Mucosa of rectum (tissue), 2 donors: ENCODE results near the gene PCSK9.

ENCODE experiments used
- H3K27ac ChIP-seq, 2 donors: one replicate each; pipeline ENCODE4 v1.7.0; 2013; ENCODE audit warnings: inconsistent platforms in 2 of 2, low read depth in 2 of 2, low read length in 2 of 2
- H3K27me3 ChIP-seq, 2 donors: one replicate each; pipeline ENCODE4 v1.7.0; 2013; ENCODE audit warnings: low read length in 2 of 2; ENCODE audit not compliant: control insufficient read depth in 2 of 2, insufficient read depth in 2 of 2
- H3K36me3 ChIP-seq, 2 donors: one replicate each; pipeline ENCODE4 v1.7.0; 2013; ENCODE audit warnings: low read length in 2 of 2; ENCODE audit not compliant: control insufficient read depth in 2 of 2, insufficient read depth in 2 of 2
- H3K4me1 ChIP-seq, 2 donors: one replicate each; pipeline ENCODE4 v1.7.0; 2013; ENCODE audit warnings: low read length in 2 of 2, mild to moderate bottlenecking in 1 of 2; ENCODE audit not compliant: control insufficient read depth in 2 of 2, insufficient read depth in 2 of 2
- H3K4me3 ChIP-seq, 2 donors: one replicate each; pipeline ENCODE4 v1.7.0; 2013; ENCODE audit warnings: low read length in 2 of 2
- H3K9ac ChIP-seq, 2 donors: one replicate each; pipeline ENCODE4 v1.7.0; 2013; ENCODE audit warnings: low read length in 2 of 2, low read depth in 1 of 2, mild to moderate bottlenecking in 1 of 2
- H3K9me3 ChIP-seq, 2 donors: one replicate each; pipeline ENCODE4 v1.7.0; 2013; ENCODE audit warnings: low read length in 2 of 2; ENCODE audit not compliant: control insufficient read depth in 2 of 2
- donor health status: healthy.
- donor health status: Normal muscosa, but diverticular disease.

Gene PCSK9

GRCh38 chr1:55050283-55050682 lies 10.9 kb downstream of the PCSK9 start:
- Histone ChIP-seq H3K9ac (no peak overlapping the region), H3K36me3 (peaks cover 0 to 3% of the 10 kb centered on the region in 2 donors), H3K9me3 (no peaks in the 10 kb centered on the region), H3K27ac (no peak overlapping the region), H3K4me1 (no peaks in the 10 kb centered on the region), H3K4me3 (no peak overlapping the region), H3K27me3 (no peaks in the 10 kb centered on the region)

DNA sequence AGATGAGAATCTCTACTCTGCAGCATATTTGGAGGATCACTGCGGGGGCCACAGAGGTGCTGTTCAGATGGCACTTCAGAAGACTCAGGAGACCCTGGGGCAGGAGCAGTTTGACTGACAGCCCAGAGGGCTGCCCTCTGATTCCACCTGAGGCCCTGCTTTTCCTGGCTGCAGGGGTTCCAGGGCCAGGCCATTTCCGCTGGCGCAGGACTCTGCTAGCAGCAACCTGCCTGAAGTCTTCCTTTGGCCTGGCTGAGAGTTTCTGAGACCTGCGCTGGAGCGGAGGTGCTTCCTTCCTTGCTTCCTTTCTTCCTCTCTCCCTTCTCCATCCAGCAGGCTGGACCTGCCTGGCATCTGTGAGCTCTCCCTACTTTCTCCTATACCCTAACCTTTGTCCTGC lies 11.8 kb downstream of the PCSK9 start:
- peaks cover 0 to 3% of the 10 kb centered on the region in 2 donors for H3K36me3 ChIP-seq
- no peaks in the 10 kb centered on the region for H3K4me1 ChIP-seq
- H3K27ac ChIP-seq, result no peak overlapping the region
- no peak overlapping the region for H3K4me3 ChIP-seq
- H3K9ac ChIP-seq, result no peak overlapping the region
- H3K27me3 ChIP-seq, result no peaks in the 10 kb centered on the region
- H3K9me3 ChIP-seq, result no peaks in the 10 kb centered on the region

DNA sequence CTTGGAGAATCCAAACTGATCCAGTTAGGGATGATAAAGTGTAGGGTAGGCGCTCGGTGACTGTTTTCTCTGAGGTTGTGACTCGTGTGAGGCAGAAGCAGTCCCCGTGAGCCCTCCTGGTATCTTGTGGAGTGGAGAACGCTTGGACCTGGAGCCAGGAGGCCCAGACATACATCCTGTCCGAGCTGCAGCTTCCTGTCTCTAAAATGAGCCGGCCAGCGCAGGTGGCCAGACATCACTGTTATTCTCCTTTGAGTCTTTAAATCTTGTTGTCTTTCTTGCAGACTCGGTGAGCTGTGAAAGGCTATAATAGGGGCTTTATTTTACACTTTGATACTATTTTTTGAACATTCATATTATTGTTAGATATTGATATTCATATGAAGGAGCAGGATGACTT lies 12.3 kb downstream of the PCSK9 start:
- Histone ChIP-seq H3K27me3 (no peaks in the 10 kb centered on the region), H3K27ac (no peak overlapping the region), H3K4me3 (no peak overlapping the region), H3K36me3 (peaks cover 0 to 3% of the 10 kb centered on the region in 2 donors), H3K4me1 (no peaks in the 10 kb centered on the region), H3K9me3 (no peaks in the 10 kb centered on the region), H3K9ac (no peak overlapping the region)

DNA sequence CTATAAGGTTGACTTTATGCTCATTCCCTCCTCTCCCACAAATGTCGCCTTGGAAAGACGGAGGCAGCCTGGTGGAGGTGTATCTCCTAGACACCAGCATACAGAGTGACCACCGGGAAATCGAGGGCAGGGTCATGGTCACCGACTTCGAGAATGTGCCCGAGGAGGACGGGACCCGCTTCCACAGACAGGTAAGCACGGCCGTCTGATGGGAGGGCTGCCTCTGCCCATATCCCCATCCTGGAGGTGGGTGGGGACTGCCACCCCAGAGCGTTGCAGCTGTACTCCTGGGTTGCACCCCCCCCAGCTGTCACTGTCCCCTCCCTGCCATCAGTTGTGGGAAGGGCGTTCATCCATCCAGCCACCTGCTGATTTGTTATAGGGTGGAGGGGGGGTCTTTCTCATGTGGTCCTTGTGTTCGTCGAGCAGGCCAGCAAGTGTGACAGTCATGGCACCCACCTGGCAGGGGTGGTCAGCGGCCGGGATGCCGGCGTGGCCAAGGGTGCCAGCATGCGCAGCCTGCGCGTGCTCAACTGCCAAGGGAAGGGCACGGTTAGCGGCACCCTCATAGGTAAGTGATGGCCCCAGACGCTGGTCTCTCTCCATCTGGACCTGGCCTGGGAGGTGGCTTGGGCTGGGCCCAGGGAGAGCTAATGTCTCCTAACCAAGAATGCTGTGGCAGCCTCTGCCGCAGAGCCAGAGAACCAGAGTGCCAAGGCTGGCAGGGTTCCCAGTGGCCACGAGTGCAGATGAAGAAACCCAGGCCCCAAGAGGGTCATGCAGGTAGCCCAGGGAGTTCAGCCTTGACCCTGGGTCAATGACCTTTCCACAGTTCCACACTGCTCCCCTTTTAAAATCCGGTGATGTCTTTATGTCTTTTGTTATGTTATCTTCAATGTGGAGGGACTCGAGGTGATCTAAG lies 13.1 kb downstream of the PCSK9 start:
- H3K9me3 ChIP-seq, result no peaks in the 10 kb centered on the region
- H3K36me3 ChIP-seq, result peaks cover 3% of the 10 kb centered on the region in 2 donors
- H3K4me3 ChIP-seq, result no peak overlapping the region
- no peak overlapping the region for H3K9ac ChIP-seq
- H3K27ac ChIP-seq, result no peak overlapping the region
- H3K4me1 ChIP-seq, result no peaks in the 10 kb centered on the region
- no peaks in the 10 kb centered on the region for H3K27me3 ChIP-seq

DNA sequence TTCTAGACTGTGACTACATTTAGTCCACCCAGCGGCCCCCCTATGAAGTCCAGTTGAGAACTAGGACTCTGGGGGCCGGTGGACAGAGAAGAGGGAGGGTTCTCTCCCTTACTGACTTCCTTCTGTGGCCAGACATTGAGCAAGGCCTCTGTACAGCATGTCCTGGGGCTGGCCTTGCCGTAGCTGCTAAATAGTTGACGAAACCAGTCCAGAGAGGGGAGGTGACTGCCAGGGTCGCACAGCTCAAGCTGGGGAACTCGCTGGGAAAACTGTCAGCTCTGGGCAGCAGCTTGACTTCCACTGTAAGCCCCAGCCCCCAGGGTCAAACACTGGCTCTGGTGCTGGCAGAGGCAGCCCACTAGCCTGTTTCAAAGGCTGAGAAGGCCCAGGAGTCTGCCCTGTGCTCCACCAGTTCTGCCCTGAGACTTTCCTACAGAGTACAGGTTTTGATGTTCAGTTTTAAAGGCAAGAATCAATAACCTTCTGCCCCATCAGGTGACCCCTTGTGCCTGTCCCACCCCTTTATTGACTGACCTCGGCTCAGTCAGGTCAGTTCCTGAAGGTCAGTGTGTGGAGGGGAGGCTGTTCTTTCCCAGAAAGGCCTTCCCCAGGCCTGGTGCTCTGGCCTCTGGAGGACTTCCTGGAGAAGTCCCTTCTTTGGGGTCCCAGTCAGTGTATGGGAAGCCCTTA lies 14.1 kb downstream of the PCSK9 start:
- Histone ChIP-seq H3K9me3 (no peaks in the 10 kb centered on the region), H3K4me1 (no peaks in the 10 kb centered on the region), H3K4me3 (no peak overlapping the region), H3K27ac (no peak overlapping the region), H3K9ac (no peak overlapping the region), H3K36me3 (peaks cover 3 to 4% of the 10 kb centered on the region in 2 donors), H3K27me3 (no peaks in the 10 kb centered on the region)

- Histone ChIP-seq H3K36me3 (peaks cover 3 to 4% of the 10 kb centered on the region in 2 donors), H3K9ac (no peak overlapping the region), H3K27ac (no peak overlapping the region), H3K4me1 (no peaks in the 10 kb centered on the region), H3K9me3 (no peaks in the 10 kb centered on the region), H3K4me3 (no peak overlapping the region), H3K27me3 (peaks cover 0 to under 1% of the 10 kb centered on the region in 2 donors)
These were observed 15.0 kb downstream of the PCSK9 start for GRCh38 chr1:55054396-55054795.

DNA sequence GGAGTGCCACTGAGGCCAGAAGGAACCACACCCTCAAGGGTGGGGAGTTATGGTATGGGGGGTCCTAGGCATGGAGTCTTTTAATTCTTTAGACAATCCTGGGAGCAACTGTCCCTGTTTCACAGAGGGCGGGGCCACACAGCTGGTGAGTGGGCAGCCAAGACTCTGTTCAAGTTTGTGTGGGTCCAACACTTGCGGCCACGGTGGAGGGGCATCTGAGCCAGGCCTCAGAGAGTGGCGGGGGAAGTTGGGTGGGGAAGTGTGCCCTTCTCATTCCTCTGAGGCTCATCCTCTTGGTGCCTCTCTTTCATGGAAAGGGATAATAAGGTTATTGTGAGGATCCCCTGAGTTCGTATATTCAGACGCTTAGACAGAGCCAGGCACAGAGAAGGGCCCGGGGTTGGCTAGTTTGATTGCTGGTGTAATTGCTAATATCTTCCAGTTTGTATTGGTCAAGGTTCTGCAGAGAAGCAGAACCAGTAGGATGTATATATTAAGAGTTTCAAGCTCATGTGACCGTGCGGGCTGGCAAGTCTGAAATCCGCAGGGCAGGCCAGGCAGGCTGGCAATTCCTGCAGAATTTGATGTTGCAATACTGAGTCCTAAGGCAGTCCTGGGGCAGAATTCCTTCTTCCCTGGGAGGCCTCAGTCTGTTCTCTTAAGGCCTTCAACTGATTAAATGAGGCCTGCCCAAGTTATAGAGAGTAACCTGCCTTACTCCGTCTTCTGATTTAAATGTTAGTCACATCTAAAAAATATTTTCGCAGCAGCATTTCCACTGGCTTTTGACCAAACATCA lies 15.9 kb downstream of the PCSK9 start:
- Histone ChIP-seq H3K36me3 (peaks cover 3 to 4% of the 10 kb centered on the region in 2 donors), H3K9ac (no peak overlapping the region), H3K4me1 (no peaks in the 10 kb centered on the region), H3K27me3 (peaks cover 0 to 2% of the 10 kb centered on the region in 2 donors), H3K27ac (no peak overlapping the region), H3K4me3 (no peak overlapping the region), H3K9me3 (no peaks in the 10 kb centered on the region)

DNA sequence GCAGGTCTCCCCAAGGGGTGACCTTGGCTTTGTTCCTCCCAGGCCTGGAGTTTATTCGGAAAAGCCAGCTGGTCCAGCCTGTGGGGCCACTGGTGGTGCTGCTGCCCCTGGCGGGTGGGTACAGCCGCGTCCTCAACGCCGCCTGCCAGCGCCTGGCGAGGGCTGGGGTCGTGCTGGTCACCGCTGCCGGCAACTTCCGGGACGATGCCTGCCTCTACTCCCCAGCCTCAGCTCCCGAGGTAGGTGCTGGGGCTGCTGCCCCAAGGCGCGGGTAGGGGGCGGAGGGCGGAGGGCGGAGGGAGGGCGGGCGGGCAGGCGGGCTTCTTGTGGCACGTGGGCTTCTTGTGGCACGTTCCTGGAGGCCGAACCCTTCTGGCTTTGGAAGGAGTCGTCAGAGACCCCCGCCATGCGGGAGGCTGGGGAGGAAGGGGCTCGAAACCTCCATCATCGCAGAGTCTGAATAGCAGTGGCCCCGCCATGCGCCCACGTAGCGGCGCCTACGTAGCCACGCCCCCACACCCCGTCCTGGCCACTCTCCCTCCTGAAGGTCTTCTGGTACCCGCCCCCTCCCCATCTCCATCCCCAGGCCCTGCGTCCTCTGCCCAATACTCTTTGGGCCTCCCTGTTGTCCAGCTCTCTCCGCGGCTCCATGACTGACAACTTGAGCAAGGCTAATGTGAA lies 16.7 kb downstream of the PCSK9 start:
- H3K4me1 ChIP-seq, result no peaks in the 10 kb centered on the region
- no peaks in the 10 kb centered on the region for H3K9me3 ChIP-seq
- no peak overlapping the region for H3K4me3 ChIP-seq
- H3K27me3 ChIP-seq, result peaks cover 0 to 2% of the 10 kb centered on the region in 2 donors
- H3K9ac ChIP-seq, result no peak overlapping the region
- peaks cover 3 to 4% of the 10 kb centered on the region in 2 donors for H3K36me3 ChIP-seq
- H3K27ac ChIP-seq, result no peak overlapping the region

DNA sequence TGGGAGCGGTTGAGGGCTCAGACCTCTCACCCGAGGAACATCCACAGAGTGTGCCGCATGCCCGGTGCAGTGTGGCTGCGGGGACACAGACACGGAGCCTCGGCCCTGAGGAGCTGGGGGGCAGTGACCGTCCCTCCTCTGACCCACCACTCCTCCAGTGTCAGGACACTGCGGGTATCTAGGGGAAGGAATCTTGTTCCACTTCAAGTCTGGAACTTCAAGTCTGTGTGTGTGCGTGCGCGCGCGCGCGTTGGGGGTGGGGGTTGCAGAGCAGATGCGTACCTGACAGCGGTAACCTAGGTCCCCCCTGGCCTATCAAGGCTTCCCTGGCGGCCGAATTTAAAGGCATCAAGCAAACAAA lies 17.3 kb downstream of the PCSK9 start:
- H3K9ac ChIP-seq, result no peak overlapping the region
- H3K4me3 ChIP-seq, result no peak overlapping the region
- H3K27ac ChIP-seq, result no peak overlapping the region
- H3K4me1 ChIP-seq, result no peaks in the 10 kb centered on the region
- H3K36me3 ChIP-seq, result peaks cover 3 to 4% of the 10 kb centered on the region in 2 donors
- H3K9me3 ChIP-seq, result no peaks in the 10 kb centered on the region
- H3K27me3 ChIP-seq, result peaks cover 0 to 2% of the 10 kb centered on the region in 2 donors
